ENCODE measurements around the gene SUZ12. TPM values are rescaled to one million over a fixed set of nuclear protein-coding genes. Genes with fewer than 3 reads are reported as not detected.

The SUZ12 gene
- total and polyA plus RNA-seq, 2 experiments from 2014 or later: 22.3 to 39.8 TPM

DNA sequence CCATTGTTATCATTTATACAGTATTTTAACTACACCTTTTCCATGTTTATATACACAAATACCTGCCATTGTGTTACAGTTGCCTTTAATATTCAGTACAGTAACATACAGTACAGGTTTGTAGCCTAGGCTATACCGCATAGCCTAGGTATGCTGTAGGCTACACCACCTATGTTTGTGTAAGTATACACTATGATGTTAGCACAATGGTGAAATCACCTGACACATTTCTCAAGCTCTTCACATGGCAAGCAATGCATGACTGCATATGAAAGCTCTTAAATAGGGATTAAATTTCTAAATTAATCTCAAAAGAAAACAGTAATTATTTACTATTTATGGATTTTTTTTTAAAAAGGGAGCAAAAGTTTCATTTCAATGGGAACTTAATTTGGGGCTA, 82.4 kb downstream of the SUZ12 start:
- Histone ChIP-seq H3K4me3 (no peak overlapping the region), H3F3A (replicated peaks; ENCODE audit: low read depth) (no peaks in the 10 kb centered on the region), H3K4me1 (ENCODE audit: insufficient read depth) (peaks cover 4% of the 10 kb centered on the region), H3K36me3 (ENCODE audit: insufficient read depth) (no peaks in the 10 kb centered on the region), H3K27ac (ENCODE audit: low read depth) (no peak overlapping the region), H2AFZ (no peak overlapping the region), H4K20me1 (replicated peaks; ENCODE audit: insufficient read depth) (peaks cover 22% of the 10 kb centered on the region; the same call in 1 of the 2 replicates), H3K27me3 (ENCODE audit: insufficient read depth) (no peaks in the 10 kb centered on the region), H3K79me2 (replicated peaks; ENCODE audit: insufficient read depth) (peaks cover 44% of the 10 kb centered on the region), H3K4me2 (no peak overlapping the region), H3K9me2 (ENCODE audit: insufficient read depth) (no peaks in the 10 kb centered on the region)
- no peak for DNase-seq (ENCODE audit: low spot score)
- Mint-ChIP-seq H3K27me3 (ENCODE audit: insufficient read depth, low read depth, poor library complexity) (no peaks in the 10 kb centered on the region), H3K4me3 (no peak overlapping the region), H3K36me3 (ENCODE audit: low read depth) (peaks cover 22% of the 10 kb centered on the region), H3K4me1 (peaks cover 2% of the 10 kb centered on the region; the same call in 2 of the 3 replicates), H3K9me3 (no peaks in the 10 kb centered on the region), H3K27ac (no peak overlapping the region)
- TF ChIP-seq CREB1 (CRISPR knock-in tag; IDR thresholded peaks at IDR 0.05; ENCODE audit: low read depth): no peak
- TF ChIP-seq, protein P1, sequence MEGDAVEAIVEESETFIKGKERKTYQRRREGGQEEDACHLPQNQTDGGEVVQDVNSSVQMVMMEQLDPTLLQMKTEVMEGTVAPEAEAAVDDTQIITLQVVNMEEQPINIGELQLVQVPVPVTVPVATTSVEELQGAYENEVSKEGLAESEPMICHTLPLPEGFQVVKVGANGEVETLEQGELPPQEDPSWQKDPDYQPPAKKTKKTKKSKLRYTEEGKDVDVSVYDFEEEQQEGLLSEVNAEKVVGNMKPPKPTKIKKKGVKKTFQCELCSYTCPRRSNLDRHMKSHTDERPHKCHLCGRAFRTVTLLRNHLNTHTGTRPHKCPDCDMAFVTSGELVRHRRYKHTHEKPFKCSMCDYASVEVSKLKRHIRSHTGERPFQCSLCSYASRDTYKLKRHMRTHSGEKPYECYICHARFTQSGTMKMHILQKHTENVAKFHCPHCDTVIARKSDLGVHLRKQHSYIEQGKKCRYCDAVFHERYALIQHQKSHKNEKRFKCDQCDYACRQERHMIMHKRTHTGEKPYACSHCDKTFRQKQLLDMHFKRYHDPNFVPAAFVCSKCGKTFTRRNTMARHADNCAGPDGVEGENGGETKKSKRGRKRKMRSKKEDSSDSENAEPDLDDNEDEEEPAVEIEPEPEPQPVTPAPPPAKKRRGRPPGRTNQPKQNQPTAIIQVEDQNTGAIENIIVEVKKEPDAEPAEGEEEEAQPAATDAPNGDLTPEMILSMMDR (conservative IDR thresholded peaks at IDR 0.05; ENCODE audit: low read depth in 2 of 2): no peak
- no peak for TF ChIP-seq STAT1 (IDR thresholded peaks at IDR 0.05; ENCODE audit: unreplicated experiment)
- no peak for TF ChIP-seq NANOG (IDR thresholded peaks at IDR 0.05; ENCODE audit: borderline replicate concordance)
- TF ChIP-seq, protein P2, sequence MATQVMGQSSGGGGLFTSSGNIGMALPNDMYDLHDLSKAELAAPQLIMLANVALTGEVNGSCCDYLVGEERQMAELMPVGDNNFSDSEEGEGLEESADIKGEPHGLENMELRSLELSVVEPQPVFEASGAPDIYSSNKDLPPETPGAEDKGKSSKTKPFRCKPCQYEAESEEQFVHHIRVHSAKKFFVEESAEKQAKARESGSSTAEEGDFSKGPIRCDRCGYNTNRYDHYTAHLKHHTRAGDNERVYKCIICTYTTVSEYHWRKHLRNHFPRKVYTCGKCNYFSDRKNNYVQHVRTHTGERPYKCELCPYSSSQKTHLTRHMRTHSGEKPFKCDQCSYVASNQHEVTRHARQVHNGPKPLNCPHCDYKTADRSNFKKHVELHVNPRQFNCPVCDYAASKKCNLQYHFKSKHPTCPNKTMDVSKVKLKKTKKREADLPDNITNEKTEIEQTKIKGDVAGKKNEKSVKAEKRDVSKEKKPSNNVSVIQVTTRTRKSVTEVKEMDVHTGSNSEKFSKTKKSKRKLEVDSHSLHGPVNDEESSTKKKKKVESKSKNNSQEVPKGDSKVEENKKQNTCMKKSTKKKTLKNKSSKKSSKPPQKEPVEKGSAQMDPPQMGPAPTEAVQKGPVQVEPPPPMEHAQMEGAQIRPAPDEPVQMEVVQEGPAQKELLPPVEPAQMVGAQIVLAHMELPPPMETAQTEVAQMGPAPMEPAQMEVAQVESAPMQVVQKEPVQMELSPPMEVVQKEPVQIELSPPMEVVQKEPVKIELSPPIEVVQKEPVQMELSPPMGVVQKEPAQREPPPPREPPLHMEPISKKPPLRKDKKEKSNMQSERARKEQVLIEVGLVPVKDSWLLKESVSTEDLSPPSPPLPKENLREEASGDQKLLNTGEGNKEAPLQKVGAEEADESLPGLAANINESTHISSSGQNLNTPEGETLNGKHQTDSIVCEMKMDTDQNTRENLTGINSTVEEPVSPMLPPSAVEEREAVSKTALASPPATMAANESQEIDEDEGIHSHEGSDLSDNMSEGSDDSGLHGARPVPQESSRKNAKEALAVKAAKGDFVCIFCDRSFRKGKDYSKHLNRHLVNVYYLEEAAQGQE (IDR thresholded peaks at IDR 0.05; ENCODE audit: unreplicated experiment): no peak
- TF ChIP-seq, protein P3, sequence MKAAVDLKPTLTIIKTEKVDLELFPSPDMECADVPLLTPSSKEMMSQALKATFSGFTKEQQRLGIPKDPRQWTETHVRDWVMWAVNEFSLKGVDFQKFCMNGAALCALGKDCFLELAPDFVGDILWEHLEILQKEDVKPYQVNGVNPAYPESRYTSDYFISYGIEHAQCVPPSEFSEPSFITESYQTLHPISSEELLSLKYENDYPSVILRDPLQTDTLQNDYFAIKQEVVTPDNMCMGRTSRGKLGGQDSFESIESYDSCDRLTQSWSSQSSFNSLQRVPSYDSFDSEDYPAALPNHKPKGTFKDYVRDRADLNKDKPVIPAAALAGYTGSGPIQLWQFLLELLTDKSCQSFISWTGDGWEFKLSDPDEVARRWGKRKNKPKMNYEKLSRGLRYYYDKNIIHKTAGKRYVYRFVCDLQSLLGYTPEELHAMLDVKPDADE (IDR thresholded peaks at IDR 0.05): no peak
- TF ChIP-seq, protein P4, sequence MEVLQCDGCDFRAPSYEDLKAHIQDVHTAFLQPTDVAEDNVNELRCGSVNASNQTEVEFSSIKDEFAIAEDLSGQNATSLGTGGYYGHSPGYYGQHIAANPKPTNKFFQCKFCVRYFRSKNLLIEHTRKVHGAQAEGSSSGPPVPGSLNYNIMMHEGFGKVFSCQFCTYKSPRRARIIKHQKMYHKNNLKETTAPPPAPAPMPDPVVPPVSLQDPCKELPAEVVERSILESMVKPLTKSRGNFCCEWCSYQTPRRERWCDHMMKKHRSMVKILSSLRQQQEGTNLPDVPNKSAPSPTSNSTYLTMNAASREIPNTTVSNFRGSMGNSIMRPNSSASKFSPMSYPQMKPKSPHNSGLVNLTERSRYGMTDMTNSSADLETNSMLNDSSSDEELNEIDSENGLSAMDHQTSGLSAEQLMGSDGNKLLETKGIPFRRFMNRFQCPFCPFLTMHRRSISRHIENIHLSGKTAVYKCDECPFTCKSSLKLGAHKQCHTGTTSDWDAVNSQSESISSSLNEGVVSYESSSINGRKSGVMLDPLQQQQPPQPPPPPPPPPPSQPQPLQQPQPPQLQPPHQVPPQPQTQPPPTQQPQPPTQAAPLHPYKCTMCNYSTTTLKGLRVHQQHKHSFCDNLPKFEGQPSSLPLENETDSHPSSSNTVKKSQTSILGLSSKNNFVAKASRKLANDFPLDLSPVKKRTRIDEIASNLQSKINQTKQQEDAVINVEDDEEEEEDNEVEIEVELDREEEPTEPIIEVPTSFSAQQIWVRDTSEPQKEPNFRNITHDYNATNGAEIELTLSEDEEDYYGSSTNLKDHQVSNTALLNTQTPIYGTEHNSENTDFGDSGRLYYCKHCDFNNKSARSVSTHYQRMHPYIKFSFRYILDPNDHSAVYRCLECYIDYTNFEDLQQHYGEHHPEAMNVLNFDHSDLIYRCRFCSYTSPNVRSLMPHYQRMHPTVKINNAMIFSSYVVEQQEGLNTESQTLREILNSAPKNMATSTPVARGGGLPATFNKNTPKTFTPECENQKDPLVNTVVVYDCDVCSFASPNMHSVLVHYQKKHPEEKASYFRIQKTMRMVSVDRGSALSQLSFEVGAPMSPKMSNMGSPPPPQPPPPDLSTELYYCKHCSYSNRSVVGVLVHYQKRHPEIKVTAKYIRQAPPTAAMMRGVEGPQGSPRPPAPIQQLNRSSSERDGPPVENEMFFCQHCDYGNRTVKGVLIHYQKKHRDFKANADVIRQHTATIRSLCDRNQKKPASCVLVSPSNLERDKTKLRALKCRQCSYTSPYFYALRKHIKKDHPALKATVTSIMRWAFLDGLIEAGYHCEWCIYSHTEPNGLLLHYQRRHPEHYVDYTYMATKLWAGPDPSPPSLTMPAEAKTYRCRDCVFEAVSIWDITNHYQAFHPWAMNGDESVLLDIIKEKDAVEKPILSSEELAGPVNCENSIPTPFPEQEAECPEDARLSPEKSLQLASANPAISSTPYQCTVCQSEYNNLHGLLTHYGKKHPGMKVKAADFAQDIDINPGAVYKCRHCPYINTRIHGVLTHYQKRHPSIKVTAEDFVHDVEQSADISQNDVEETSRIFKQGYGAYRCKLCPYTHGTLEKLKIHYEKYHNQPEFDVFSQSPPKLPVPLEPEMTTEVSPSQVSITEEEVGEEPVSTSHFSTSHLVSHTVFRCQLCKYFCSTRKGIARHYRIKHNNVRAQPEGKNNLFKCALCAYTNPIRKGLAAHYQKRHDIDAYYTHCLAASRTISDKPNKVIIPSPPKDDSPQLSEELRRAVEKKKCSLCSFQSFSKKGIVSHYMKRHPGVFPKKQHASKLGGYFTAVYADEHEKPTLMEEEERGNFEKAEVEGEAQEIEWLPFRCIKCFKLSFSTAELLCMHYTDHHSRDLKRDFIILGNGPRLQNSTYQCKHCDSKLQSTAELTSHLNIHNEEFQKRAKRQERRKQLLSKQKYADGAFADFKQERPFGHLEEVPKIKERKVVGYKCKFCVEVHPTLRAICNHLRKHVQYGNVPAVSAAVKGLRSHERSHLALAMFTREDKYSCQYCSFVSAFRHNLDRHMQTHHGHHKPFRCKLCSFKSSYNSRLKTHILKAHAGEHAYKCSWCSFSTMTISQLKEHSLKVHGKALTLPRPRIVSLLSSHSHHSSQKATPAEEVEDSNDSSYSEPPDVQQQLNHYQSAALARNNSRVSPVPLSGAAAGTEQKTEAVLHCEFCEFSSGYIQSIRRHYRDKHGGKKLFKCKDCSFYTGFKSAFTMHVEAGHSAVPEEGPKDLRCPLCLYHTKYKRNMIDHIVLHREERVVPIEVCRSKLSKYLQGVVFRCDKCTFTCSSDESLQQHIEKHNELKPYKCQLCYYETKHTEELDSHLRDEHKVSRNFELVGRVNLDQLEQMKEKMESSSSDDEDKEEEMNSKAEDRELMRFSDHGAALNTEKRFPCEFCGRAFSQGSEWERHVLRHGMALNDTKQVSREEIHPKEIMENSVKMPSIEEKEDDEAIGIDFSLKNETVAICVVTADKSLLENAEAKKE (CRISPR knock-in tag; IDR thresholded peaks at IDR 0.05): no peak
- TF ChIP-seq EZH2phosphoT487 (IDR thresholded peaks at IDR 0.05; ENCODE audit: unreplicated experiment): no peak
- no peak for TF ChIP-seq POLR2AphosphoS5 (IDR thresholded peaks at IDR 0.05; ENCODE audit: low read depth)
- no peak for TF ChIP-seq EZH2 (IDR thresholded peaks at IDR 0.05; ENCODE audit: low read depth, unreplicated experiment)
- no peak for TF ChIP-seq ZNF114 (CRISPR knock-in tag; IDR thresholded peaks at IDR 0.05)
- TF ChIP-seq ZNF331 (CRISPR knock-in tag; IDR thresholded peaks at IDR 0.05; ENCODE audit: low read depth): no peak
- no peak for TF ChIP-seq JUNB (IDR thresholded peaks at IDR 0.05; ENCODE audit: unreplicated experiment)
- ATAC-seq: no peak
